ENCODE data around the gene UGT1A1.

UGT1A1 gene

GRCh38 chr2:233758849-233759248, 1.2 kb upstream of the UGT1A1 start:
- DNase-seq, result no peak

- DNase-seq, result no peak
These were observed 1.1 kb downstream of the UGT1A1 start for GRCh38 chr2:233761040-233761769.

- DNase-seq, result no peak
These were observed 4.2 kb downstream of the UGT1A1 start for GRCh38 chr2:233764264-233764663.

GRCh38 chr2:233764761-233765160, 4.7 kb downstream of the UGT1A1 start:
- no peak for DNase-seq

GRCh38 chr2:233766416-233766815, 6.3 kb downstream of the UGT1A1 start:
- no peak for DNase-seq

GRCh38 chr2:233768076-233768475, 8.0 kb downstream of the UGT1A1 start:
- no peak for DNase-seq

- no peak for DNase-seq
These were observed 9.2 kb downstream of the UGT1A1 start for GRCh38 chr2:233769260-233769659.

- DNase-seq, result no peak
These were observed 12.1 kb downstream of the UGT1A1 start for GRCh38 chr2:233772153-233772552.

- DNase-seq, result no peak
These were observed 12.5 kb downstream of the UGT1A1 start for GRCh38 chr2:233772583-233772982.

GRCh38 chr2:233773854-233774253, 13.8 kb downstream of the UGT1A1 start:
- no peak for DNase-seq

- DNase-seq, result no peak
These were observed 15.3 kb downstream of the UGT1A1 start for GRCh38 chr2:233775414-233775813.

GRCh38 chr2:233778030-233778429, 18.0 kb downstream of the UGT1A1 start, which contains the start of gene MROH2A:
TSS of gene MROH2A (plus strand) at chr2:233778330. CDS start at chr2:233779359, 1,029 bp downstream.
- DNase-seq, result no peak

- DNase-seq, result no peak
These were observed 19.7 kb downstream of the UGT1A1 start for GRCh38 chr2:233779722-233780121.

- no peak for DNase-seq
These were observed 20.7 kb downstream of the UGT1A1 start for GRCh38 chr2:233780771-233781170.

GRCh38 chr2:233789554-233789953, 29.5 kb downstream of the UGT1A1 start:
- DNase-seq, result peak; percentile 6

- DNase-seq, result peak; percentile 17
These were observed 31.2 kb downstream of the UGT1A1 start for GRCh38 chr2:233791151-233791882.

- DNase-seq, result peak; percentile 11
These were observed 31.8 kb downstream of the UGT1A1 start for GRCh38 chr2:233791883-233792329.

GRCh38 chr2:233792720-233793119, 32.6 kb downstream of the UGT1A1 start:
- no peak for DNase-seq

- peak; percentile 20 for DNase-seq
These were observed 33.5 kb downstream of the UGT1A1 start for GRCh38 chr2:233793465-233794127.

GRCh38 chr2:233794128-233794658, 34.1 kb downstream of the UGT1A1 start:
- peak; percentile 29 for DNase-seq

GRCh38 chr2:233795735-233796171, 35.7 kb downstream of the UGT1A1 start:
- peak; percentile 19 for DNase-seq

GRCh38 chr2:233796254-233796653, 36.2 kb downstream of the UGT1A1 start:
- DNase-seq, result no peak

Data from activated CD4-positive, CD25-positive, alpha-beta regulatory T cell treated with anti-CD3 and anti-CD28 coated beads, Interleukin-2, amount 50 U/mL, for 72 hours (primary cell).